Measurements from ENCODE around the gene BLM. TPM values are rescaled to one million over a fixed set of nuclear protein-coding genes. Genes with fewer than 3 reads are reported as not detected.
"Not testable (repeated sequence)": the region's sequence is repeated elsewhere in the genome, so short reads cannot be mapped to it uniquely, and the experiment has no call there.

The BLM gene
- total RNA-seq, 1 donor from 2014 or later = 21.5 TPM

GRCh38 chr15:90844696-90845095, 127.5 kb downstream of the BLM start:
- Mint-ChIP-seq H3K27me3 (no peaks in the 10 kb centered on the region), H3K9me3 (no peaks in the 10 kb centered on the region), H3K27ac (no peak overlapping the region), H3K4me3 (no peak overlapping the region), H3K4me1 (ENCODE audit: unreplicated experiment) (no peaks in the 10 kb centered on the region), H3K36me3 (no peaks in the 10 kb centered on the region)
- no peak for DNase-seq (ENCODE audit: extremely low spot score, unreplicated experiment)
- TF ChIP-seq, protein P1, sequence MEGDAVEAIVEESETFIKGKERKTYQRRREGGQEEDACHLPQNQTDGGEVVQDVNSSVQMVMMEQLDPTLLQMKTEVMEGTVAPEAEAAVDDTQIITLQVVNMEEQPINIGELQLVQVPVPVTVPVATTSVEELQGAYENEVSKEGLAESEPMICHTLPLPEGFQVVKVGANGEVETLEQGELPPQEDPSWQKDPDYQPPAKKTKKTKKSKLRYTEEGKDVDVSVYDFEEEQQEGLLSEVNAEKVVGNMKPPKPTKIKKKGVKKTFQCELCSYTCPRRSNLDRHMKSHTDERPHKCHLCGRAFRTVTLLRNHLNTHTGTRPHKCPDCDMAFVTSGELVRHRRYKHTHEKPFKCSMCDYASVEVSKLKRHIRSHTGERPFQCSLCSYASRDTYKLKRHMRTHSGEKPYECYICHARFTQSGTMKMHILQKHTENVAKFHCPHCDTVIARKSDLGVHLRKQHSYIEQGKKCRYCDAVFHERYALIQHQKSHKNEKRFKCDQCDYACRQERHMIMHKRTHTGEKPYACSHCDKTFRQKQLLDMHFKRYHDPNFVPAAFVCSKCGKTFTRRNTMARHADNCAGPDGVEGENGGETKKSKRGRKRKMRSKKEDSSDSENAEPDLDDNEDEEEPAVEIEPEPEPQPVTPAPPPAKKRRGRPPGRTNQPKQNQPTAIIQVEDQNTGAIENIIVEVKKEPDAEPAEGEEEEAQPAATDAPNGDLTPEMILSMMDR (conservative IDR thresholded peaks at IDR 0.05) = no peak

GRCh38 chr15:90845201-90845949, 128.2 kb downstream of the BLM start:
- DNase-seq (ENCODE audit: extremely low spot score, unreplicated experiment) = no peak
- H3K27me3 Mint-ChIP-seq = no peaks in the 10 kb centered on the region
- H3K9me3 Mint-ChIP-seq = no peaks in the 10 kb centered on the region
- H3K4me1 Mint-ChIP-seq (ENCODE audit: unreplicated experiment) = no peaks in the 10 kb centered on the region
- H3K36me3 Mint-ChIP-seq = no peaks in the 10 kb centered on the region
- H3K27ac Mint-ChIP-seq = no peak overlapping the region
- TF ChIP-seq, protein P1 (conservative IDR thresholded peaks at IDR 0.05) = no peak
- no peak overlapping the region for H3K4me3 Mint-ChIP-seq

GRCh38 chr15:90849424-90849823, 132.3 kb downstream of the BLM start:
- H3K9me3 Mint-ChIP-seq; H3K4me1 Mint-ChIP-seq (ENCODE audit: unreplicated experiment); H3K36me3 Mint-ChIP-seq; DNase-seq (ENCODE audit: extremely low spot score, unreplicated experiment); H3K4me3 Mint-ChIP-seq; H3K27ac Mint-ChIP-seq; H3K27me3 Mint-ChIP-seq: not testable (repeated sequence)

DNA sequence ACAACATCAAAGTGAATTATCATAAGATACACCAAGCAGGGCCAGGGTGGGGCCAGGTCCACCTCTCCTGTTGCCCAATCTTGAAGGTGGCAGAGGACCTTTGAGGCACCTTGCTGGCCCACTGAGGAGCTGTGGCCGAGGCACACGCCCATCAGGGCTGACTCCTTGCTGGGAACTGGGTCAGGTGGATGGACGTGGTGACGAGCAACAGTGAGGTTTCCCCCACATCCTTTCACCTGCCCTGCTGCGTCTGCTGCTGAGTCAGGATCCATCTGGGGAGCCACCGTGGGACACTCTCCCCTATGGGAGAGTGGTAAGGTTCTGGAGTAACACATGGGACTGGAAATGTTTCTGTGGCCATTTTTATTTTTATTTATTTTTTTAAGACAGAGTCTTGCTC, 134.0 kb downstream of the BLM start:
- TF ChIP-seq, protein P1 (conservative IDR thresholded peaks at IDR 0.05) = no peak
- Mint-ChIP-seq H3K27me3 (peaks cover 5% of the 10 kb centered on the region), H3K9me3 (peaks cover 5% of the 10 kb centered on the region), H3K4me1 (ENCODE audit: unreplicated experiment) (no peaks in the 10 kb centered on the region), H3K36me3 (no peaks in the 10 kb centered on the region), H3K27ac (no peak overlapping the region), H3K4me3 (no peak overlapping the region)
- DNase-seq (ENCODE audit: extremely low spot score, unreplicated experiment) = no peak

GRCh38 chr15:90851940-90852339, 134.8 kb downstream of the BLM start:
- peaks cover 5% of the 10 kb centered on the region for H3K27me3 Mint-ChIP-seq
- H3K27ac Mint-ChIP-seq = no peak overlapping the region
- H3K36me3 Mint-ChIP-seq = no peaks in the 10 kb centered on the region
- DNase-seq (ENCODE audit: extremely low spot score, unreplicated experiment) = no peak
- no peaks in the 10 kb centered on the region for H3K4me1 Mint-ChIP-seq (ENCODE audit: unreplicated experiment)
- H3K9me3 Mint-ChIP-seq = peaks cover 5% of the 10 kb centered on the region
- TF ChIP-seq, protein P1 (conservative IDR thresholded peaks at IDR 0.05) = no peak
- H3K4me3 Mint-ChIP-seq = no peak overlapping the region

DNA sequence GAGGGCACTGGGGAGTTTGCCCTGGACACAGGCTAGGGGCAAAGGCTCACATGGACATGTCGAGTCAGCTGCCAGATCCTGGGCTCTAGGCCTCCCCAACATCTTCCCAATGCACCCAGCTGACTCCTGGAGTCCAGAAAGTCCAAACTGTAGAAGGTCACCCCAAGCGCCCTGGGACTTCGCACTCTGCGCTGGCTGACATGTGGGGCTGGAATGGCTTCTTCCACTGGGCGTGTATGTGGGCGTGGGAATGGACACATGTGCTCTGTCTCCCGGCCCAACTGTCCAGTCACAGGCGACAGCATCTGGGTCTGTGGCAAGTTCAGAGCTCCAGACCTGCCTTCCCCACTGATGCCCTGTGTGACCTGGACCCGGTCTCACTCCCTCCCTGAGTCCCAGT, 138.0 kb downstream of the BLM start:
- no peak overlapping the region for H3K4me3 Mint-ChIP-seq
- H3K9me3 Mint-ChIP-seq = peaks cover 5% of the 10 kb centered on the region
- peaks cover 4% of the 10 kb centered on the region for H3K4me1 Mint-ChIP-seq (ENCODE audit: unreplicated experiment)
- no peaks in the 10 kb centered on the region for H3K36me3 Mint-ChIP-seq
- no peak for DNase-seq (ENCODE audit: extremely low spot score, unreplicated experiment)
- H3K27ac Mint-ChIP-seq = no peak overlapping the region
- TF ChIP-seq, protein P1 (conservative IDR thresholded peaks at IDR 0.05) = no peak
- peaks cover 5% of the 10 kb centered on the region for H3K27me3 Mint-ChIP-seq
